Neural progenitor cell (in vitro differentiated cells): ENCODE data around the gene EMC7.

Experiments
- EZH2 ChIP-seq: fragments of 200-600 bp; sonication (generic); IDR thresholded peaks from 2 replicates; pipeline ENCODE4 v1.6.1; 2017; ENCODE audit warnings: antibody characterized with exemption, mild to moderate bottlenecking, moderate library complexity
- EZH2phosphoT487 ChIP-seq: fragments of 200-600 bp; sonication (generic); IDR thresholded peaks from 2 replicates; pipeline ENCODE4 v1.6.1; 2017; ENCODE audit warnings: antibody characterized with exemption
- TF ChIP-seq, protein P1 (sequence below): fragments of 200-600 bp; sonication (generic); IDR thresholded peaks from 2 replicates; pipeline ENCODE4 v1.5.1; 2017; ENCODE audit warnings: antibody characterized with exemption, mild to moderate bottlenecking

DNA sequence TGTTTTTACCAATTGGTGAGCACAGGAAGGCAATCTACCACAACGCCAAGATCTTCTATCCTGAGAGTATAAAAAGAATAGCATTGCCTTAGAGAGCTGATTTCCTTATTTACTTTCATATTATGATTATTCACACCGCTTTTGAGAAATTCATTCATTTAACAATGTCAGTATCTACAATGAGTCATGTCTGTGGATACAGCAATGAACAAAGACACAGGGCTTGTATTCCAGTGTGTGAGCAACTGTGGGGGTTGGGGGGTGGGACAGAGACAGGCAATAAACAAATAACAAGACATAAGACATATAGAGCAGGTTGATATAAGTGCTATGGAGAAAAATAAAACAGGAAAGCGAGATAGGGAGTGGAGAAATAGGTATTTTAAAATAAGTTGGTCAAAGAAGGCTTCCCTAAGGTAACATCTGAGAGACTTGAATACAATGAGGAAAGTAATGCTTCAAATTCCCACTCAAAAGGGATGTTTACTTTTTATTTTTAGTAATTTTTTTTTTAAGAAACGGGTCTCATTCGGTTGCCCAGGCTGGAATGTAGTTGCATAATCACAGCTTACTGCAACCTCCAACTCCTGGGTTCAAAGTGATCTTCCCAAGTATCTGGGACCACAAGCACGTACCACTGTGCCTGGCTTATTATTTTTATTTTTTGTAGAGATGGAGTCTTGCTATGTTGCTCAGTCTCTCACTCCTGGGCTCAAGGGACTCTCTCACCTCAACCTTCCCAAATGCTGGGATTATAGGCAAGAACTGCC is 45.9 kb upstream of the EMC7 start:
- TF ChIP-seq, protein P1, sequence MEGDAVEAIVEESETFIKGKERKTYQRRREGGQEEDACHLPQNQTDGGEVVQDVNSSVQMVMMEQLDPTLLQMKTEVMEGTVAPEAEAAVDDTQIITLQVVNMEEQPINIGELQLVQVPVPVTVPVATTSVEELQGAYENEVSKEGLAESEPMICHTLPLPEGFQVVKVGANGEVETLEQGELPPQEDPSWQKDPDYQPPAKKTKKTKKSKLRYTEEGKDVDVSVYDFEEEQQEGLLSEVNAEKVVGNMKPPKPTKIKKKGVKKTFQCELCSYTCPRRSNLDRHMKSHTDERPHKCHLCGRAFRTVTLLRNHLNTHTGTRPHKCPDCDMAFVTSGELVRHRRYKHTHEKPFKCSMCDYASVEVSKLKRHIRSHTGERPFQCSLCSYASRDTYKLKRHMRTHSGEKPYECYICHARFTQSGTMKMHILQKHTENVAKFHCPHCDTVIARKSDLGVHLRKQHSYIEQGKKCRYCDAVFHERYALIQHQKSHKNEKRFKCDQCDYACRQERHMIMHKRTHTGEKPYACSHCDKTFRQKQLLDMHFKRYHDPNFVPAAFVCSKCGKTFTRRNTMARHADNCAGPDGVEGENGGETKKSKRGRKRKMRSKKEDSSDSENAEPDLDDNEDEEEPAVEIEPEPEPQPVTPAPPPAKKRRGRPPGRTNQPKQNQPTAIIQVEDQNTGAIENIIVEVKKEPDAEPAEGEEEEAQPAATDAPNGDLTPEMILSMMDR: no peak
- TF ChIP-seq EZH2: no peak
- no peak for TF ChIP-seq EZH2phosphoT487
